IMR-90 (cell line): ENCODE results near the gene PIEZO2. TPM values are rescaled to one million over a fixed set of nuclear protein-coding genes. Genes with fewer than 3 reads are reported as not detected.

ENCODE experiments used
- ATAC-seq: fragments of 200-7000 bp; cut with Tn5 transposase; 2 replicates; pipeline ENCODE4 v1.9.1; 2020; ENCODE audit warnings: low read depth, mild to moderate bottlenecking, moderate library complexity
- BruUV-seq: library from RNA; stranded (reverse); fragments of 400-500 nt; replicated peaks from 2 replicates; lab custom pipeline; 2021; lab: Mats Ljungman, UMichigan
- CTCF ChIA-PET: fragments of 300-600 bp; formaldehyde crosslinking; extraction: SDS; loops from one replicate; lab custom pipeline; 2021; ENCODE audit warnings: antibody characterized with exemption; lab: Yijun Ruan, JAX
- POLR2A ChIA-PET: fragments of 300-600 bp; sonication (Branson Sonifier 250); formaldehyde crosslinking; loops from one replicate; lab custom pipeline; 2022; ENCODE audit warnings: antibody characterized with exemption; ENCODE audit not compliant: unreplicated experiment; lab: Charles Lee
- DNase-seq: peaks from one replicate; pipeline ENCODE4 v3.0.0; 2013
- H2AFZ ChIP-seq: replicated peaks from 2 replicates; pipeline ENCODE3; 2013; ENCODE audit warnings: low read length, mild to moderate bottlenecking; ENCODE audit not compliant: poor library complexity
- H2AK5ac ChIP-seq: 2 replicates; pipeline ENCODE4 v1.6.1; 2013; ENCODE audit warnings: low read depth, low read length, inconsistent platforms
- H2AK9ac ChIP-seq: replicated peaks from 2 replicates; pipeline ENCODE3; 2013; ENCODE audit warnings: mild to moderate bottlenecking, low read depth, low read length, moderate library complexity; ENCODE audit not compliant: poor library complexity
- H2BK120ac ChIP-seq: 2 replicates; pipeline ENCODE4 v1.6.1; 2013; ENCODE audit warnings: low read depth, low read length, inconsistent platforms
- H2BK15ac ChIP-seq: 3 replicates; pipeline ENCODE4 v1.6.1; 2013; ENCODE audit warnings: low read depth, low read length, inconsistent platforms
- H2BK20ac ChIP-seq: 2 replicates; pipeline ENCODE4 v1.6.1; 2013; ENCODE audit warnings: low read depth, mild to moderate bottlenecking, inconsistent platforms, low read length, moderate library complexity
- H2BK5ac ChIP-seq: 2 replicates; pipeline ENCODE4 v1.6.1; 2013; ENCODE audit warnings: mild to moderate bottlenecking, low read depth, low read length, inconsistent platforms; ENCODE audit not compliant: poor library complexity, severe bottlenecking
- H3K14ac ChIP-seq: replicated peaks from 2 replicates; pipeline ENCODE4 v1.6.1; 2013; ENCODE audit warnings: low read depth, low read length, inconsistent platforms
- H3K18ac ChIP-seq: 2 replicates; pipeline ENCODE4 v1.6.1; 2013; ENCODE audit warnings: low read depth, low read length, control low read depth
- H3K23ac ChIP-seq: 2 replicates; pipeline ENCODE4 v1.6.1; 2013; ENCODE audit warnings: low read depth, low read length, inconsistent platforms
- H3K27ac ChIP-seq: 2 replicates; pipeline ENCODE4 v1.5.1; 2013; ENCODE audit warnings: mild to moderate bottlenecking, control low read depth, low read length; ENCODE audit not compliant: insufficient read depth
- H3K27me3 ChIP-seq: 2 replicates; pipeline ENCODE4 v1.6.1; 2013; ENCODE audit warnings: low read length; ENCODE audit not compliant: control insufficient read depth, insufficient read depth
- H3K36me3 ChIP-seq: 2 replicates; pipeline ENCODE4 v1.6.1; 2013; ENCODE audit warnings: low read length, mixed read lengths; ENCODE audit not compliant: control insufficient read depth, insufficient read depth
- H3K4ac ChIP-seq: 2 replicates; pipeline ENCODE4 v1.6.1; 2013; ENCODE audit warnings: low read depth, low read length, inconsistent platforms
- H3K4me1 ChIP-seq: 2 replicates; pipeline ENCODE4 v1.6.1; 2013; ENCODE audit warnings: low read length, mixed read lengths; ENCODE audit not compliant: control insufficient read depth, insufficient read depth
- H3K4me2 ChIP-seq: 2 replicates; pipeline ENCODE4 v1.6.1; 2013; ENCODE audit warnings: low read depth, mild to moderate bottlenecking, control low read depth, low read length, moderate library complexity
- H3K4me3 ChIP-seq: 2 replicates; pipeline ENCODE4 v1.5.1; 2013; ENCODE audit warnings: low read depth, mild to moderate bottlenecking, control low read depth, low read length, moderate library complexity; ENCODE audit not compliant: insufficient read depth
- H3K56ac ChIP-seq: 2 replicates; pipeline ENCODE4 v1.6.1; 2013; ENCODE audit warnings: low read length, inconsistent platforms; ENCODE audit not compliant: insufficient read depth; ENCODE audit errors: extremely low read depth
- H3K79me1 ChIP-seq, 2 experiments: 2 replicates each; pipeline ENCODE4 v1.6.1; 2013; ENCODE audit warnings: low read length in 2 of 2, inconsistent platforms in 1 of 2, low read depth in 1 of 2
- H3K9ac ChIP-seq: 2 replicates; pipeline ENCODE4 v1.6.1; 2013; ENCODE audit warnings: low read depth, low read length, control low read depth
- H3K9me1 ChIP-seq: 2 replicates; pipeline ENCODE4 v1.6.1; 2013; ENCODE audit warnings: low read length, inconsistent platforms; ENCODE audit not compliant: insufficient read depth
- H3K9me3 ChIP-seq: 2 replicates; pipeline ENCODE4 v1.6.1; 2013; ENCODE audit warnings: low read length; ENCODE audit not compliant: control insufficient read depth, insufficient read depth
- H4K20me1 ChIP-seq: 2 replicates; pipeline ENCODE4 v1.6.1; 2013; ENCODE audit warnings: low read length, inconsistent platforms; ENCODE audit not compliant: insufficient read depth
- H4K5ac ChIP-seq: 2 replicates; pipeline ENCODE4 v1.6.1; 2013; ENCODE audit warnings: mild to moderate bottlenecking, low read depth, low read length, control low read depth
- H4K8ac ChIP-seq, 2 experiments: 2 replicates each; pipeline ENCODE4 v1.6.1; 2013; ENCODE audit warnings: low read depth in 2 of 2, low read length in 2 of 2, control low read depth in 1 of 2, inconsistent platforms in 1 of 2
- H4K91ac ChIP-seq: 2 replicates; pipeline ENCODE4 v1.6.1; 2013; ENCODE audit warnings: low read depth, low read length, inconsistent platforms; ENCODE audit not compliant: insufficient read depth
- CTCF ChIP-seq: conservative IDR thresholded peaks from 2 replicates; pipeline ENCODE4 v1.5.1; 2012; ENCODE audit warnings: mild to moderate bottlenecking, low read depth, low read length, improper control_type of control experiment
- FOS ChIP-seq: fragments of 150-350 bp; IDR thresholded peaks from 2 replicates; pipeline ENCODE4 v1.6.1; 2016; ENCODE audit warnings: low read depth, low read length
- WGBS, 2 experiments: methylation state at CpG; one replicate each; pipeline versions ENCODE4 v1.1.5 to v1.1.7; 2013; ENCODE audit warnings: missing lambda C conversion rate in 2 of 2; ENCODE audit not compliant: insufficient read length in 1 of 2; ENCODE audit errors: extremely low coverage in 2 of 2; 5-methylcytosine and 5-hydroxymethylcytosine counted together
- dilution Hi-C: fragments of 300-500 bp; cut with HindIII; formaldehyde crosslinking; loops from one replicate; pipeline ENCODE4 v1.14.3; 2018; ENCODE audit warnings: low sequenced_read_pairs; ENCODE audit not compliant: unreplicated experiment
- in situ Hi-C: fragments of 300-500 bp; cut with MboI; formaldehyde crosslinking; loops from 3 replicates; pipeline ENCODE4 v1.14.3; 2019; ENCODE audit warnings: low sequenced_read_pairs, inconsistent platforms, mixed read lengths
- intact Hi-C: fragments of 100-400 bp; cut with micrococcal nuclease; formaldehyde crosslinking; loops from 2 replicates; pipeline ENCODE4 v1.10.0; 2022
- polyA plus RNA-seq, 3 experiments: library from polyadenylated mRNA; depleted of rRNA; stranded (reverse); fragments of >200 nt; gene quantifications; 2 replicates each; pipeline ENCODE4 v1.2.3, GENCODE V29; 2012; ENCODE audit warnings: low replicate concordance in 1 of 3
- total RNA-seq: library from RNA; depleted of rRNA; stranded (reverse); fragments of >200 nt; gene quantifications from 2 replicates; pipeline ENCODE4 v1.2.3, GENCODE V29; 2012

The PIEZO2 gene
- total and polyA plus RNA-seq, 2 of the 4 experiments (the other 2 are of a cell fraction): 2.4 to 4.1 TPM

- no peak overlapping the region for H2AK5ac ChIP-seq
- H3K36me3 ChIP-seq: no peaks in the 10 kb centered on the region
- no CpG with 5 or more reads among the region's 2 CpGs for WGBS, 2 experiments
- H4K5ac ChIP-seq: no peak overlapping the region
- H3K4ac ChIP-seq: no peak overlapping the region
- H3K9me3 ChIP-seq: no peaks in the 10 kb centered on the region
- dilution Hi-C loops: no loop called here
- H4K91ac ChIP-seq: no peak overlapping the region
- ChIA-PET POLR2A (no interaction called here), CTCF (no interaction called here)
- H3K14ac ChIP-seq: no peak overlapping the region
- H4K20me1 ChIP-seq: no peaks in the 10 kb centered on the region
- no peak overlapping the region for H3K27ac ChIP-seq
- no peak overlapping the region for H2BK5ac ChIP-seq
- no peak overlapping the region for H2BK15ac ChIP-seq
- H3K4me3 ChIP-seq: no peak overlapping the region
- in situ Hi-C loops: no loop called here
- H3K56ac ChIP-seq: no peak overlapping the region
- H2AFZ ChIP-seq: no peak overlapping the region
- no peak overlapping the region for H2BK120ac ChIP-seq
- no peak overlapping the region for H3K4me2 ChIP-seq
- intact Hi-C loops: loop anchor here (10.0 kb wide), 1 partner anchor 469 kb away; no protein-coding TSS in a partner anchor
- no peak overlapping the region for H3K23ac ChIP-seq
- DNase-seq (no peak), ATAC-seq (no peak)
- no peak overlapping the region for H3K18ac ChIP-seq
- no TSS peak for BruUV-seq
- H3K27me3 ChIP-seq: no peaks in the 10 kb centered on the region
- H3K9ac ChIP-seq: no peak overlapping the region
- H2BK20ac ChIP-seq: no peak overlapping the region
- peaks cover 3 to 11% of the 10 kb centered on the region in 2 experiments; a peak in 2 of 4 replicates for H3K79me1 ChIP-seq
- H3K9me1 ChIP-seq: peaks cover 14% of the 10 kb centered on the region
- H4K8ac ChIP-seq: no peak overlapping the region
- peaks cover 17% of the 10 kb centered on the region for H3K4me1 ChIP-seq
- TF ChIP-seq CTCF: no peak
- no peak for TF ChIP-seq FOS
- no peak overlapping the region for H2AK9ac ChIP-seq
Observed at GRCh38 chr18:11046140-11046539, 103.2 kb downstream of the PIEZO2 start.
